Endothelial cell of umbilical vein (primary cell): ENCODE data around the gene HIRA. TPM values are rescaled to one million over a fixed set of nuclear protein-coding genes. Genes with fewer than 3 reads are reported as not detected.

Experiments used
- BruUV-seq: library from RNA; stranded (reverse); fragments of 400-500 nt; replicated peaks from 2 replicates; lab custom pipeline; 2021; lab: Mats Ljungman, UMichigan
- CTCF ChIA-PET: fragments of 300-600, 350-600 bp; sonication (Branson Sonifier 250); formaldehyde crosslinking; loops from one replicate; lab custom pipeline; 2021; ENCODE audit warnings: antibody characterized with exemption, inconsistent platforms; lab: Charles Lee
- POLR2A ChIA-PET: fragments of 300-600, 350-600 bp; sonication (Branson Sonifier 250); formaldehyde crosslinking; loops from one replicate; lab custom pipeline; 2021; ENCODE audit warnings: antibody characterized with exemption, inconsistent platforms; lab: Charles Lee
- DNase-seq: peaks from one replicate; pipeline ENCODE4 v3.0.0-alpha.2; 2011; ENCODE audit warnings: low read depth, low spot score
- FAIRE-seq: peaks from 2 replicates; lab custom pipeline; 2011; peaks lifted over from hg19 to GRCh38; lab: Jason Lieb, UNC
- H2AFZ ChIP-seq: 2 replicates; pipeline ENCODE4 v1.6.0; 2012; ENCODE audit warnings: low read depth, low read length, control low read depth, inconsistent platforms
- H3K27ac ChIP-seq: 2 replicates; pipeline ENCODE4 v1.5.1; 2011; ENCODE audit warnings: low read depth, mild to moderate bottlenecking, control low read depth, low read length, moderate library complexity; ENCODE audit not compliant: insufficient read depth
- H3K27me3 ChIP-seq, 2 experiments: 2 replicates each; pipeline versions ENCODE4 v1.6.0 to v1.6.1; 2011; ENCODE audit warnings: low read length in 2 of 2, mixed read lengths in 1 of 2; ENCODE audit not compliant: control insufficient read depth in 2 of 2, insufficient read depth in 2 of 2
- H3K36me3 ChIP-seq, 2 experiments: 2 replicates in 1 of 2; 3 replicates in 1 of 2; pipeline ENCODE4 v1.5.1; 2011; ENCODE audit warnings: low read length in 2 of 2, mild to moderate bottlenecking in 1 of 2, moderate library complexity in 1 of 2; ENCODE audit not compliant: control insufficient read depth in 2 of 2, insufficient read depth in 2 of 2; ENCODE audit errors: extremely low read depth in 1 of 2
- H3K4me1 ChIP-seq: 3 replicates; pipeline ENCODE4 v1.5.1; 2011; ENCODE audit warnings: mild to moderate bottlenecking, low read length; ENCODE audit not compliant: control insufficient read depth, insufficient read depth; ENCODE audit errors: extremely low read depth
- H3K4me2 ChIP-seq: 2 replicates; pipeline ENCODE4 v1.6.1; 2011; ENCODE audit warnings: low read length, control low read depth, mixed read lengths; ENCODE audit not compliant: insufficient read depth
- H3K4me3 ChIP-seq, 3 experiments: fragments of 200-600 bp in 1 of 3; sonication (generic), shearing (Covaris generic) in 1 of 3; replicated peaks in 1 of 3; 2 replicates each; pipeline ENCODE4 v1.5.1; 2011 to 2016; ENCODE audit warnings: control low read depth in 3 of 3, low read length in 3 of 3, mild to moderate bottlenecking in 2 of 3, inconsistent platforms in 1 of 3, low read depth in 1 of 3, moderate library complexity in 1 of 3; ENCODE audit not compliant: insufficient read depth in 1 of 3
- H3K79me2 ChIP-seq: 2 replicates; pipeline ENCODE4 v1.6.0; 2012; ENCODE audit warnings: low read length, inconsistent platforms; ENCODE audit not compliant: control insufficient read depth, insufficient read depth
- H3K9ac ChIP-seq: replicated peaks from 2 replicates; pipeline ENCODE3; 2011; ENCODE audit warnings: low read length, control low read depth; ENCODE audit not compliant: insufficient read depth; ENCODE audit errors: extremely low read depth
- H3K9me1 ChIP-seq: replicated peaks from 3 replicates; pipeline ENCODE4 v1.6.0; 2011; ENCODE audit warnings: mild to moderate bottlenecking, low read length; ENCODE audit not compliant: control insufficient read depth, insufficient read depth; ENCODE audit errors: extremely low read depth
- H3K9me3 ChIP-seq: replicated peaks from 2 replicates; pipeline ENCODE4 v1.5.1; 2012; ENCODE audit warnings: low read length, inconsistent platforms; ENCODE audit not compliant: control insufficient read depth, insufficient read depth
- H4K20me1 ChIP-seq: replicated peaks from 2 replicates; pipeline ENCODE3; 2011; ENCODE audit warnings: mild to moderate bottlenecking, low read length; ENCODE audit not compliant: control insufficient read depth, insufficient read depth; ENCODE audit errors: extremely low read depth
- EZH2 ChIP-seq: IDR thresholded peaks from 2 replicates; pipeline ENCODE4 v1.6.1; 2012; ENCODE audit warnings: borderline replicate concordance, low read depth, mild to moderate bottlenecking, moderate library complexity, low read length, inconsistent platforms; ENCODE audit not compliant: severe bottlenecking
- FOS ChIP-seq: IDR thresholded peaks from 2 replicates; pipeline ENCODE4 v1.6.1; 2011; ENCODE audit warnings: mild to moderate bottlenecking, low read length, moderate library complexity, borderline replicate concordance; ENCODE audit not compliant: insufficient read depth
- GATA2 ChIP-seq: IDR thresholded peaks from 2 replicates; pipeline ENCODE4 v1.7.0; 2011; ENCODE audit warnings: low read depth, mild to moderate bottlenecking, moderate library complexity, mixed read lengths, low read length; ENCODE audit not compliant: insufficient read length, insufficient read depth
- JUN ChIP-seq: IDR thresholded peaks from 2 replicates; pipeline ENCODE4 v1.6.1; 2011; ENCODE audit warnings: borderline replicate concordance, low read depth; ENCODE audit not compliant: insufficient read length, insufficient read depth
- MAX ChIP-seq: IDR thresholded peaks from 2 replicates; pipeline ENCODE4 v1.6.1; 2011; ENCODE audit not compliant: insufficient read depth, insufficient read length
- MYC ChIP-seq: IDR thresholded peaks from one replicate; pipeline ENCODE4 v1.6.1; 2011; ENCODE audit warnings: mild to moderate bottlenecking, low read depth, low read length
- POLR2A ChIP-seq: IDR thresholded peaks from 2 replicates; pipeline ENCODE4 v1.6.1; 2012; ENCODE audit warnings: low read depth, mild to moderate bottlenecking, control low read depth, low read length
- POLR2AphosphoS5 ChIP-seq: IDR thresholded peaks from 2 replicates; pipeline ENCODE4 v1.6.1; 2012; ENCODE audit warnings: low read depth, mild to moderate bottlenecking, control low read depth, low read length, moderate library complexity; ENCODE audit not compliant: insufficient read depth
- dilution Hi-C: fragments of 300-500 bp; cut with MboI; formaldehyde crosslinking; loops from one replicate; pipeline ENCODE4 v1.15.0; 2019; ENCODE audit warnings: low sequenced_read_pairs; ENCODE audit not compliant: extremely low pct_ligation_motif_present
- intact Hi-C: fragments of 100-400 bp; cut with micrococcal nuclease; formaldehyde crosslinking; loops from one replicate; pipeline ENCODE4 v1.10.0; 2022
- polyA plus RNA-seq, 4 experiments: library from polyadenylated mRNA; depleted of rRNA in 3 of 4; stranded (reverse) in 3 of 4; unstranded in 1 of 4; fragments of >200 nt; gene quantifications; 2 replicates each; pipeline versions ENCODE4 v1.2.1 to v1.2.3, GENCODE V29; 2011 to 2012; ENCODE audit warnings: missing spikeins in 1 of 4
- total RNA-seq: library from RNA; stranded (reverse); gene quantifications from 2 replicates; pipeline ENCODE4 v1.2.3, GENCODE V29; 2021
- TF ChIP-seq, protein P1 (sequence below), 2 donors: IDR thresholded peaks; 1 replicate in 1 of 2; 2 replicates in 1 of 2; pipeline ENCODE4 v1.5.1; 2011; ENCODE audit warnings: low read length in 2 of 2, mild to moderate bottlenecking in 2 of 2, moderate library complexity in 2 of 2, control low read depth in 1 of 2, inconsistent platforms in 1 of 2, low read depth in 1 of 2; ENCODE audit not compliant: insufficient read depth in 1 of 2; ENCODE audit errors: extremely low read depth in 1 of 2

The HIRA gene
- total and polyA plus RNA-seq, 2 donors (not counting 3 experiments of a cell fraction or from before 2014, with no cell fraction given), result 17.3 to 27.7 TPM

DNA sequence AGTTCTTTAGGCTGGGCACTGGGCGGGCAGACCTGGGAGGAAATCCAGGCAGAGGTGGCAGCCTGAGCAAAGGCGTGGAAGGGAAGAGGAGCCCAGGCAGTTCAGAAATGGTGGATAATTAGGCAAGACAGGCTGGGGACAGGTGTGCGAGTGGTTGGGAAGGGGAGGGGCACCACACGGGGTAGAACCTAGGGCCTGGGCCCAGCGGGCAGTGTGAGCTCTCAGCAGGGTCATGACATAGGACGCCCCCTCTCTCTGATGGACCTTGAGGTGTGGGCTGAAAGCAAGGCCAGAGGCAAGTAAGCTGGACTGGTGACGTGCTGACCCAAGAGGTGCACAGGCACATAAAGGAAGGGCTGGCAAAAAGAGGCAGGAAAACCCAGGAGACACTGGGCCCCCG is 40.7 kb upstream of the HIRA start:
- no peaks in the 10 kb centered on the region for H3K9me1 ChIP-seq
- no peak overlapping the region for H3K4me3 ChIP-seq
- CTCF ChIA-PET, result interaction anchor here (4.9 kb wide), 1 partner anchor 157 kb away, joined by 38 read pairs; no protein-coding TSS in a partner anchor
- H3K27me3 ChIP-seq, result no peaks in the 10 kb centered on the region
- POLR2A ChIA-PET, result no interaction called here
- TF ChIP-seq, protein P1, sequence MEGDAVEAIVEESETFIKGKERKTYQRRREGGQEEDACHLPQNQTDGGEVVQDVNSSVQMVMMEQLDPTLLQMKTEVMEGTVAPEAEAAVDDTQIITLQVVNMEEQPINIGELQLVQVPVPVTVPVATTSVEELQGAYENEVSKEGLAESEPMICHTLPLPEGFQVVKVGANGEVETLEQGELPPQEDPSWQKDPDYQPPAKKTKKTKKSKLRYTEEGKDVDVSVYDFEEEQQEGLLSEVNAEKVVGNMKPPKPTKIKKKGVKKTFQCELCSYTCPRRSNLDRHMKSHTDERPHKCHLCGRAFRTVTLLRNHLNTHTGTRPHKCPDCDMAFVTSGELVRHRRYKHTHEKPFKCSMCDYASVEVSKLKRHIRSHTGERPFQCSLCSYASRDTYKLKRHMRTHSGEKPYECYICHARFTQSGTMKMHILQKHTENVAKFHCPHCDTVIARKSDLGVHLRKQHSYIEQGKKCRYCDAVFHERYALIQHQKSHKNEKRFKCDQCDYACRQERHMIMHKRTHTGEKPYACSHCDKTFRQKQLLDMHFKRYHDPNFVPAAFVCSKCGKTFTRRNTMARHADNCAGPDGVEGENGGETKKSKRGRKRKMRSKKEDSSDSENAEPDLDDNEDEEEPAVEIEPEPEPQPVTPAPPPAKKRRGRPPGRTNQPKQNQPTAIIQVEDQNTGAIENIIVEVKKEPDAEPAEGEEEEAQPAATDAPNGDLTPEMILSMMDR (IDR thresholded peaks at IDR 0.05; ENCODE audit: extremely low read depth in 1 of 2, insufficient read depth in 1 of 2, low read depth in 1 of 2, low read length in 2 of 2), result no peak
- no peak for TF ChIP-seq MYC
- no peak for TF ChIP-seq EZH2
- no peak for TF ChIP-seq MAX
- TF ChIP-seq POLR2AphosphoS5, result no peak
- TF ChIP-seq GATA2, result no peak
- no peak for TF ChIP-seq FOS
- no peak for TF ChIP-seq POLR2A
- TF ChIP-seq JUN, result no peak
- H3K4me2 ChIP-seq, result no peak overlapping the region
- H3K79me2 ChIP-seq, result peaks cover 39% of the 10 kb centered on the region
- no TSS peak for BruUV-seq
- FAIRE-seq (no peak), DNase-seq (no peak)
- H3K9ac ChIP-seq, result no peak overlapping the region
- dilution Hi-C loops, result no loop called here
- H2AFZ ChIP-seq, result no peak overlapping the region
- intact Hi-C loops, result loop anchor here (10.0 kb wide), 1 partner anchor 243 kb away; the partner anchor contains the start of gene SEPTIN5
- H3K36me3 ChIP-seq, result peaks cover 46 to 60% of the 10 kb centered on the region in 2 experiments
- no peak overlapping the region for H3K27ac ChIP-seq
- peaks cover 1% of the 10 kb centered on the region for H3K4me1 ChIP-seq
- H3K9me3 ChIP-seq, result no peaks in the 10 kb centered on the region
- peaks cover 2% of the 10 kb centered on the region for H4K20me1 ChIP-seq
